ENCODE measurements around the gene SORCS2.
A peak's percentile ranks its signal among the peaks of the same experiment; 100 is the strongest.

SORCS2 gene

DNA sequence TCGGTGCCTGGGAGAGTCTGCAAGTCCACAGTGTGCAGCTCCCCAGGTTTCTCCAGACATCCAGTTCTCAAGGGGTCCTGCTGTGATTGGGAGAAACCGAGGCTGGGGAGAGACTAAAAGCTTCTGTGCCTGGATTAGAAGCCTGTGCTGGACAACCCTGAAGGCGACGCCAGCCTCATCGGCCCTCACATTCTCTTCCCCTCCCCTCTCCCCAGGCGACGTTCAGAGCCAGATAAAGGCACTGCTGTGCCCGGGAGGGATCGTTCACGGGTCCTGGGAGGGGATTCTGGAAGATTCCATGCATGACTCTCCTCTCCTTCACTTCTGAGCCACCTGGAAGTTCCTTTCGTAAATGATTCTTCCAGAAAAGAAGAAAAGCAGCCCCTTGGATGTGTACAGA, 114.6 kb downstream of the SORCS2 start (continued):
- TF ChIP-seq ZNF394 (tag by site-specific recombination; IDR thresholded peaks at IDR 0.05; ENCODE audit: borderline replicate concordance) (no peak), ZNF169 (tag by site-specific recombination; IDR thresholded peaks at IDR 0.05) (no peak), ZNF768 (tag by site-specific recombination; IDR thresholded peaks at IDR 0.05) (no peak), KLF7 (tag by site-specific recombination; IDR thresholded peaks at IDR 0.05; ENCODE audit: borderline replicate concordance) (no peak), ZNF501 (tag by site-specific recombination; IDR thresholded peaks at IDR 0.05) (no peak), ZNF140 (tag by site-specific recombination; IDR thresholded peaks at IDR 0.05) (no peak), RBAK (tag by site-specific recombination; IDR thresholded peaks at IDR 0.05) (no peak), ZNF202 (tag by site-specific recombination; IDR thresholded peaks at IDR 0.05; ENCODE audit: borderline replicate concordance) (no peak), ZNF610 (tag by site-specific recombination; IDR thresholded peaks at IDR 0.05; ENCODE audit: borderline replicate concordance) (no peak)
- TF ChIP-seq, protein P1, sequence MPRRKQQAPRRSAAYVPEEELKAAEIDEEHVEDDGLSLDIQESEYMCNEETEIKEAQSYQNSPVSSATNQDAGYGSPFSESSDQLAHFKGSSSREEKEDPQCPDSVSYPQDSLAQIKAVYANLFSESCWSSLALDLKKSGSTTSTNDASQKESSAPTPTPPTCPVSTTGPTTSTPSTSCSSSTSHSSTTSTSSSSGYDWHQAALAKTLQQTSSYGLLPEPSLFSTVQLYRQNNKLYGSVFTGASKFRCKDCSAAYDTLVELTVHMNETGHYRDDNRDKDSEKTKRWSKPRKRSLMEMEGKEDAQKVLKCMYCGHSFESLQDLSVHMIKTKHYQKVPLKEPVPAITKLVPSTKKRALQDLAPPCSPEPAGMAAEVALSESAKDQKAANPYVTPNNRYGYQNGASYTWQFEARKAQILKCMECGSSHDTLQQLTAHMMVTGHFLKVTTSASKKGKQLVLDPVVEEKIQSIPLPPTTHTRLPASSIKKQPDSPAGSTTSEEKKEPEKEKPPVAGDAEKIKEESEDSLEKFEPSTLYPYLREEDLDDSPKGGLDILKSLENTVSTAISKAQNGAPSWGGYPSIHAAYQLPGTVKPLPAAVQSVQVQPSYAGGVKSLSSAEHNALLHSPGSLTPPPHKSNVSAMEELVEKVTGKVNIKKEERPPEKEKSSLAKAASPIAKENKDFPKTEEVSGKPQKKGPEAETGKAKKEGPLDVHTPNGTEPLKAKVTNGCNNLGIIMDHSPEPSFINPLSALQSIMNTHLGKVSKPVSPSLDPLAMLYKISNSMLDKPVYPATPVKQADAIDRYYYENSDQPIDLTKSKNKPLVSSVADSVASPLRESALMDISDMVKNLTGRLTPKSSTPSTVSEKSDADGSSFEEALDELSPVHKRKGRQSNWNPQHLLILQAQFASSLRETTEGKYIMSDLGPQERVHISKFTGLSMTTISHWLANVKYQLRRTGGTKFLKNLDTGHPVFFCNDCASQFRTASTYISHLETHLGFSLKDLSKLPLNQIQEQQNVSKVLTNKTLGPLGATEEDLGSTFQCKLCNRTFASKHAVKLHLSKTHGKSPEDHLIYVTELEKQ (tag by site-specific recombination; IDR thresholded peaks at IDR 0.05; ENCODE audit: borderline replicate concordance), result no peak

DNA sequence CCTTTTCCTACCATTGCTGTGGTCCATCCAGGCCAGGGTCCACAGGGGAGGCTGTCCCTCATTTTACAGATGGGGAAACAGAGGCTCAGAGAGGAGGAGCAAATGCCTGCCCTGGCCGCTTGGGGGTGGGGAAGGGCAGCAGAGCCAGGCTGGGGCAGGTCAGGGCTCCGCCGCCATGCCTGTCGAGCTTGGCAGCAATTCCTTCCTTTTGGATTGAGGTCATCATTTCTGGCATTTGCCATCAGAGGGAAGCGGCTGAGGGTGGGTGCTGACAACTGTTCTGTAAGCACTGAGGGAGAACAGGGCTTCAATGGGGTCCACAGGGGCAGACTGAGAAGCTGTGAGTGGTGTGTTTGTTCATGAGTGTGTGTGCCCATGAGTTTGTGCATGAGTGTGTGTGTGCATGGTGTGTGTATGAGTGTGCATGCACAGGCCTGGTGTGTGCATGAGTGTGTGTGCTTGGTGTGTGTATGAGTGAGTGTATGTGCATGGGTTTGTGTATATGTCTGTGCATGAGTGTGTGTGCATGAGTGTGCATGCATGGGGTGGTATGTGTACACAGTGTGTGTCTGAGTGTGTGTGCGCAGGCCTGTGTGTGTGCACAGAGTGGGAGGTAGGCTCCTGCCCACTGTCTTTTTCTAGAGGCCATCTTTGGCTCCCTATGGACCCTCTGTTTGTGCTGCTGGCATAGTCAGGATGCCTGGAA, 115.2 kb downstream of the SORCS2 start:
- no peaks in the 10 kb centered on the region for H3K9me3 ChIP-seq (ENCODE audit: control insufficient read depth, insufficient read depth, low read depth, low read length)
- CTCF ChIA-PET, result interaction anchor here (0.6 to 1.1 kb wide), 3 partner anchors 11 to 477 kb away, joined by 3 to 5 read pairs (median 3); no protein-coding TSS in a partner anchor

DNA sequence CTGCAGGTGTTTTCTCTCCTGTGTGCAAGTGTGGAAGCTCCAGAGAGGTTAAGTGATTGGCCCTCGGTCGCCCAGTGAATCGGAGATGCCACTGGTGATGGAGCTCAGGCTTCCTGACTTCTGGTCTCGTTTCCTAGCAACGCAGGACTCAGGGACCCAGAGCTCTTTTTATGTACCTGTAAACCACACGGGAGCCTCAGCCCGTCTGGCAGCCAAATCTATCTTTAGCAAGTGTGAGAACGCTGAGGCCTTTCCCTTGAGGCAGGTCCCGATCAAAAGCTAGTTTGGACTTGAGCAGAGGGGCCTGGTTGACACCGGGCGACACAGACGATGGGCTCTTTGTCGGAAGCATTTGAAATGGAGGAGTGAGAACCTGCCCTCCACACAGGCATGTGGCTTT, 116.8 kb downstream of the SORCS2 start:
- CTCF ChIA-PET, result interaction anchor here (0.5 kb wide), 1 partner anchor 326 kb away, joined by 3 read pairs; no protein-coding TSS in a partner anchor
- Histone ChIP-seq H3K4me3 (ENCODE audit: low read depth, low read length) (no peak overlapping the region), H3K4me1 (ENCODE audit: control insufficient read depth, insufficient read depth, low read length) (no peaks in the 10 kb centered on the region), H3K27ac (ENCODE audit: extremely low read depth, low read depth, low read length) (no peak overlapping the region), H3K9me3 (ENCODE audit: control insufficient read depth, insufficient read depth, low read depth, low read length) (no peaks in the 10 kb centered on the region), H3K36me3 (ENCODE audit: control insufficient read depth in 2 of 2, insufficient read depth in 1 of 2, low read length in 2 of 2) (no peaks in the 10 kb centered on the region)
- POLR2A ChIA-PET, result no interaction called here
- no peak for TF ChIP-seq ZNF600 (tag by site-specific recombination; IDR thresholded peaks at IDR 0.05)
- TF ChIP-seq REPIN1 (tag by site-specific recombination; IDR thresholded peaks at IDR 0.05; ENCODE audit: low read depth), result no peak
- no peak for TF ChIP-seq ZNF10 (tag by site-specific recombination; IDR thresholded peaks at IDR 0.05)
- TF ChIP-seq ZNF639 (tag by site-specific recombination; IDR thresholded peaks at IDR 0.05), result no peak
- TF ChIP-seq OVOL3 (tag by site-specific recombination; IDR thresholded peaks at IDR 0.05), result no peak
- TF ChIP-seq KLF17 (tag by site-specific recombination; IDR thresholded peaks at IDR 0.05), result no peak

More for the DNA sequence above, 115.2 kb downstream of the SORCS2 start:
- Histone ChIP-seq H3K4me3 (ENCODE audit: low read depth, low read length) (no peak overlapping the region), H3K4me1 (ENCODE audit: control insufficient read depth, insufficient read depth, low read length) (no peaks in the 10 kb centered on the region), H3K36me3 (ENCODE audit: control insufficient read depth in 2 of 2, insufficient read depth in 1 of 2, low read length in 2 of 2) (no peaks in the 10 kb centered on the region), H3K27ac (ENCODE audit: extremely low read depth, low read depth, low read length) (no peak overlapping the region)
- TF ChIP-seq, protein P2, sequence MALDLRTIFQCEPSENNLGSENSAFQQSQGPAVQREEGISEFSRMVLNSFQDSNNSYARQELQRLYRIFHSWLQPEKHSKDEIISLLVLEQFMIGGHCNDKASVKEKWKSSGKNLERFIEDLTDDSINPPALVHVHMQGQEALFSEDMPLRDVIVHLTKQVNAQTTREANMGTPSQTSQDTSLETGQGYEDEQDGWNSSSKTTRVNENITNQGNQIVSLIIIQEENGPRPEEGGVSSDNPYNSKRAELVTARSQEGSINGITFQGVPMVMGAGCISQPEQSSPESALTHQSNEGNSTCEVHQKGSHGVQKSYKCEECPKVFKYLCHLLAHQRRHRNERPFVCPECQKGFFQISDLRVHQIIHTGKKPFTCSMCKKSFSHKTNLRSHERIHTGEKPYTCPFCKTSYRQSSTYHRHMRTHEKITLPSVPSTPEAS (tag by site-specific recombination; IDR thresholded peaks at IDR 0.05), result peak; percentile 85
- TF ChIP-seq KLF1 (tag by site-specific recombination; IDR thresholded peaks at IDR 0.05) (no peak), ZNF175 (tag by site-specific recombination; IDR thresholded peaks at IDR 0.05) (no peak), OSR2 (tag by site-specific recombination; IDR thresholded peaks at IDR 0.05) (no peak), ZNF214 (tag by site-specific recombination; IDR thresholded peaks at IDR 0.05; ENCODE audit: borderline replicate concordance) (no peak), ZNF341 (tag by site-specific recombination; IDR thresholded peaks at IDR 0.05; ENCODE audit: low read depth) (no peak), ZBTB20 (tag by site-specific recombination; IDR thresholded peaks at IDR 0.05) (no peak)
- POLR2A ChIA-PET, result no interaction called here

Measured in HEK293 (cell line).